GM13977 (cell line): Measurements from ENCODE around the gene PCMT1.

Experiments used
- DNase-seq: peaks from one replicate; pipeline ENCODE4 v3.0.0; 2012; ENCODE audit warnings: low spot score
- CTCF ChIP-seq: IDR thresholded peaks from 2 replicates; pipeline ENCODE4 v1.5.1; 2012; ENCODE audit warnings: mild to moderate bottlenecking, control low read depth; ENCODE audit not compliant: insufficient read depth; ENCODE audit errors: extremely low read depth, missing control alignments
- in situ Hi-C: fragments of 300-500 bp; cut with MboI; formaldehyde crosslinking; loops from one replicate; pipeline ENCODE4 v1.12.0; 2022; ENCODE audit warnings: low sequenced_read_pairs, low pct_unique_long_range_greater_than_20kb, mixed read lengths, inconsistent platforms; ENCODE audit not compliant: unreplicated experiment

PCMT1 gene

GRCh38 chr6:149777624-149778023 lies 28.1 kb downstream of the PCMT1 start:
- DNase-seq, result no peak
- in situ Hi-C loops, result no loop called here
- TF ChIP-seq CTCF, result no peak

- in situ Hi-C loops, result no loop called here
- no peak for DNase-seq
- TF ChIP-seq CTCF, result no peak
These were observed 30.1 kb downstream of the PCMT1 start for GRCh38 chr6:149779644-149779963.

DNA sequence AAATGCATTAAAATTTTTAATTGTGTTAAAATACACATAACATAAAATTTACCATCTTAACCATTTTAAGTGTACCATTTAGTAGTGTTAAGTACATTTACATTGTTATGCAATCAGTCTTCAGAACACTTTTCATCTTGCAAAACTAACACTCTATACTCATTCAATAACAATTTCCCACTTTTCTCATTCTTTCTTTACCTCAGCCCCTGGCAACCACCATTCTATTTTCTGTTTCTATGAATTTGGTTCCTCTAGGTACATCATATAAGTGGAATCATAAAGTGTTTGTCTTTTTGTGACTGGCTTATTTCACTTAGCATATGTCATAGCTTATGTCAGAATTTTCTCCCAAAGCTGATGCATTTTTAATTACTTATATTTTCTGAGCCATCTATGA lies 32.2 kb downstream of the PCMT1 start:
- in situ Hi-C loops, result no loop called here
- TF ChIP-seq CTCF, result no peak
- no peak for DNase-seq

DNA sequence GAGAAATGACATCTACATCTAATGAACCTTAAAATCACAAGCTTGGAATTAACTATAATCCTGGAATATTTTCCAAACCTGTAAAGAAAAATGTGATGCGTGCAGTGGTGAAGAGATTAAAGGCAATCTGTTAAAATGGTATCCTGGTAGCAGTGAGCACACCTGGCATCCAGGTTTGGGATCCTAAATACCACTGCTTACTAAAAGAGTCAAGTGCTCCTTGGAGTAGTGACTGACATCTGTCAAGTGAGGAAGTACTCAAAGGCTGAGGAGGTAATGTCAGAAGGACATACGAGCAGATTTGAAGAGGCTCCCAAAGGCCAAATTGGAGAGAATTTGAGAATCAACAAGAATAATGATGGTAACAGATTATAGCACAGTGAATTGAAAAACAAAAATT lies 32.8 kb downstream of the PCMT1 start:
- in situ Hi-C loops, result no loop called here
- TF ChIP-seq CTCF, result no peak
- DNase-seq, result no peak

GRCh38 chr6:149783551-149783950 lies 34.0 kb downstream of the PCMT1 start:
- in situ Hi-C loops, result no loop called here
- TF ChIP-seq CTCF, result no peak
- DNase-seq, result no peak

GRCh38 chr6:149806127-149806526 lies 56.6 kb downstream of the PCMT1 start:
- in situ Hi-C loops, result no loop called here
- DNase-seq, result no peak
- no peak for TF ChIP-seq CTCF

- in situ Hi-C loops, result no loop called here
- no peak for TF ChIP-seq CTCF
- no peak for DNase-seq
These were observed 60.3 kb downstream of the PCMT1 start for GRCh38 chr6:149809798-149810197.
